Measurements from ENCODE around the gene SKIC2. TPM values are rescaled to one million over a fixed set of nuclear protein-coding genes. Genes with fewer than 3 reads are reported as not detected.

Gene SKIC2
- total and polyA plus RNA-seq, 2 donors (not counting 3 experiments of a cell fraction or from before 2014, with no cell fraction given), result 52.8 to 76.7 TPM

- TF ChIP-seq MYC (IDR thresholded peaks at IDR 0.05; ENCODE audit: low read depth, low read length), result no peak
- TF ChIP-seq EZH2 (IDR thresholded peaks at IDR 0.05; ENCODE audit: borderline replicate concordance, low read depth, low read length, severe bottlenecking), result no peak
- no peak for TF ChIP-seq CTCF (IDR thresholded peaks at IDR 0.05; ENCODE audit: extremely low read depth in 1 of 2, insufficient read depth in 1 of 2, low read depth in 1 of 2, low read length in 2 of 2)
- TF ChIP-seq POLR2AphosphoS5 (IDR thresholded peaks at IDR 0.05; ENCODE audit: insufficient read depth, low read depth, low read length), result no peak
- TF ChIP-seq GATA2 (IDR thresholded peaks at IDR 0.05; ENCODE audit: insufficient read depth, insufficient read length, low read depth, low read length), result no peak
- no peak for TF ChIP-seq JUN (IDR thresholded peaks at IDR 0.05; ENCODE audit: borderline replicate concordance, insufficient read depth, insufficient read length, low read depth)
- TF ChIP-seq, protein P1, sequence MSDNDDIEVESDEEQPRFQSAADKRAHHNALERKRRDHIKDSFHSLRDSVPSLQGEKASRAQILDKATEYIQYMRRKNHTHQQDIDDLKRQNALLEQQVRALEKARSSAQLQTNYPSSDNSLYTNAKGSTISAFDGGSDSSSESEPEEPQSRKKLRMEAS (IDR thresholded peaks at IDR 0.05; ENCODE audit: insufficient read depth, insufficient read length), result no peak
- no peak for TF ChIP-seq POLR2A (IDR thresholded peaks at IDR 0.05; ENCODE audit: low read depth, low read length)
- TF ChIP-seq FOS (IDR thresholded peaks at IDR 0.05; ENCODE audit: borderline replicate concordance, insufficient read depth, low read length), result no peak
- no TSS peak for BruUV-seq (replicated peaks)
- FAIRE-seq, result no peak
- Histone ChIP-seq H3K4me1 (ENCODE audit: control insufficient read depth, extremely low read depth, insufficient read depth, low read length) (no peaks in the 10 kb centered on the region), H3K27ac (ENCODE audit: insufficient read depth, low read depth, low read length) (no peak overlapping the region), H2AFZ (ENCODE audit: low read depth, low read length) (no peak overlapping the region), H3K79me2 (ENCODE audit: control insufficient read depth, insufficient read depth, low read length) (no peaks in the 10 kb centered on the region), H3K9me1 (replicated peaks; ENCODE audit: control insufficient read depth, extremely low read depth, insufficient read depth, low read length) (no peaks in the 10 kb centered on the region), H3K9ac (replicated peaks; ENCODE audit: extremely low read depth, insufficient read depth, low read length) (no peak overlapping the region), H4K20me1 (replicated peaks; ENCODE audit: control insufficient read depth, extremely low read depth, insufficient read depth, low read length) (no peaks in the 10 kb centered on the region), H3K4me2 (ENCODE audit: insufficient read depth, low read length) (no peak overlapping the region), H3K4me3 (replicated peaks in 1 of 3; ENCODE audit: insufficient read depth in 1 of 3, low read depth in 1 of 3, low read length in 3 of 3) (no peak overlapping the region), H3K36me3 (ENCODE audit: control insufficient read depth in 2 of 2, extremely low read depth in 1 of 2, insufficient read depth in 2 of 2, low read length in 2 of 2) (no peaks in the 10 kb centered on the region), H3K27me3 (ENCODE audit: control insufficient read depth in 2 of 2, insufficient read depth in 2 of 2, low read length in 2 of 2) (no peaks in the 10 kb centered on the region), H3K9me3 (replicated peaks; ENCODE audit: control insufficient read depth, insufficient read depth, low read length) (no peaks in the 10 kb centered on the region)
- ChIA-PET CTCF (interaction anchor here (1.2 kb wide), 1 partner anchor 32 kb away, joined by 4 read pairs; no protein-coding TSS in a partner anchor), POLR2A (no interaction called here)
- no peak for DNase-seq (ENCODE audit: low read depth, low spot score)
- intact Hi-C loops (cut with micrococcal nuclease), result no loop called here
- dilution Hi-C loops (cut with MboI; ENCODE audit: extremely low pct_ligation_motif_present, low sequenced_read_pairs), result no loop called here
Measured at GRCh38 chr6:31919624-31920303, 39.2 kb upstream of the SKIC2 start.
